Gastroesophageal sphincter (tissue), 3 donors: Measurements from ENCODE around the gene ETAA1.

Source experiments
- POLR2A ChIP-seq, 2 donors: fragments of 450-650 bp; IDR thresholded peaks; one replicate each; pipeline ENCODE4 v1.6.1; 2017; ENCODE audit warnings: antibody characterized with exemption in 2 of 2, mild to moderate bottlenecking in 2 of 2, moderate library complexity in 1 of 2
- TF ChIP-seq, protein P1 (sequence below), 4 experiments: fragments of 200-600 bp in 2 of 4; fragments of 450-650 bp in 2 of 4; sonication (generic) in 1 of 4; IDR thresholded peaks; one replicate each; pipeline ENCODE4 v1.5.1; 2017 to 2019; ENCODE audit warnings: antibody characterized with exemption in 4 of 4, mild to moderate bottlenecking in 2 of 4, moderate library complexity in 2 of 4

DNA sequence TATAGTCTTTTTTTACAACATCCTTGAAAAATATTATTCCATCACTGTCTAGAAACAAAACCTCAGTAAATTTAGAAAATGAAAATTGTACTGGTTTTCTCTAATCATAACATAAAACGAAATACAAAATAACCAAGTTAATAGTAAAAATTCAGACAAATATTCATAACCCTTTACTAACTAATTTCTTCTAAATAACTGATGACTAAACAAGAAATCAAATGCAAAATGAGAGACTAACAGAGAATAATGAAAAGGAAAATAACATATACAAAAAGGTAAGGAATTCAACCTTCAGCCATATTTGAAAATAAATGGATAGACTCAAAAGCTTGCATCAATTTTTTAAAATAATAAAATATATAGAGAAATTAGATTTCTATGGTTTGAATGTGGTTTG lies 18.6 kb upstream of the ETAA1 start:
- TF ChIP-seq, protein P1, sequence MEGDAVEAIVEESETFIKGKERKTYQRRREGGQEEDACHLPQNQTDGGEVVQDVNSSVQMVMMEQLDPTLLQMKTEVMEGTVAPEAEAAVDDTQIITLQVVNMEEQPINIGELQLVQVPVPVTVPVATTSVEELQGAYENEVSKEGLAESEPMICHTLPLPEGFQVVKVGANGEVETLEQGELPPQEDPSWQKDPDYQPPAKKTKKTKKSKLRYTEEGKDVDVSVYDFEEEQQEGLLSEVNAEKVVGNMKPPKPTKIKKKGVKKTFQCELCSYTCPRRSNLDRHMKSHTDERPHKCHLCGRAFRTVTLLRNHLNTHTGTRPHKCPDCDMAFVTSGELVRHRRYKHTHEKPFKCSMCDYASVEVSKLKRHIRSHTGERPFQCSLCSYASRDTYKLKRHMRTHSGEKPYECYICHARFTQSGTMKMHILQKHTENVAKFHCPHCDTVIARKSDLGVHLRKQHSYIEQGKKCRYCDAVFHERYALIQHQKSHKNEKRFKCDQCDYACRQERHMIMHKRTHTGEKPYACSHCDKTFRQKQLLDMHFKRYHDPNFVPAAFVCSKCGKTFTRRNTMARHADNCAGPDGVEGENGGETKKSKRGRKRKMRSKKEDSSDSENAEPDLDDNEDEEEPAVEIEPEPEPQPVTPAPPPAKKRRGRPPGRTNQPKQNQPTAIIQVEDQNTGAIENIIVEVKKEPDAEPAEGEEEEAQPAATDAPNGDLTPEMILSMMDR (IDR thresholded peaks at IDR 0.05) = no peak
- no peak for TF ChIP-seq POLR2A (IDR thresholded peaks at IDR 0.05)
